IMR-90 (cell line): ENCODE results near the gene CCR9. TPM values are rescaled to one million over a fixed set of nuclear protein-coding genes. Genes with fewer than 3 reads are reported as not detected.

Experiments
- ATAC-seq: fragments of 200-7000 bp; cut with Tn5 transposase; 2 replicates; pipeline ENCODE4 v1.9.1; 2020; ENCODE audit warnings: low read depth, mild to moderate bottlenecking, moderate library complexity
- BruUV-seq: library from RNA; stranded (reverse); fragments of 400-500 nt; replicated peaks from 2 replicates; lab custom pipeline; 2021; lab: Mats Ljungman, UMichigan
- CTCF ChIA-PET: fragments of 300-600 bp; formaldehyde crosslinking; extraction: SDS; loops from one replicate; lab custom pipeline; 2021; ENCODE audit warnings: antibody characterized with exemption; lab: Yijun Ruan, JAX
- POLR2A ChIA-PET: fragments of 300-600 bp; sonication (Branson Sonifier 250); formaldehyde crosslinking; loops from one replicate; lab custom pipeline; 2022; ENCODE audit warnings: antibody characterized with exemption; ENCODE audit not compliant: unreplicated experiment; lab: Charles Lee
- DNase-seq: peaks from one replicate; pipeline ENCODE4 v3.0.0; 2013
- H2AFZ ChIP-seq: replicated peaks from 2 replicates; pipeline ENCODE3; 2013; ENCODE audit warnings: low read length, mild to moderate bottlenecking; ENCODE audit not compliant: poor library complexity
- H2AK5ac ChIP-seq: 2 replicates; pipeline ENCODE4 v1.6.1; 2013; ENCODE audit warnings: low read depth, low read length, inconsistent platforms
- H2AK9ac ChIP-seq: replicated peaks from 2 replicates; pipeline ENCODE3; 2013; ENCODE audit warnings: mild to moderate bottlenecking, low read depth, low read length, moderate library complexity; ENCODE audit not compliant: poor library complexity
- H2BK120ac ChIP-seq: 2 replicates; pipeline ENCODE4 v1.6.1; 2013; ENCODE audit warnings: low read depth, low read length, inconsistent platforms
- H2BK15ac ChIP-seq: 3 replicates; pipeline ENCODE4 v1.6.1; 2013; ENCODE audit warnings: low read depth, low read length, inconsistent platforms
- H2BK20ac ChIP-seq: 2 replicates; pipeline ENCODE4 v1.6.1; 2013; ENCODE audit warnings: low read depth, mild to moderate bottlenecking, inconsistent platforms, low read length, moderate library complexity
- H2BK5ac ChIP-seq: 2 replicates; pipeline ENCODE4 v1.6.1; 2013; ENCODE audit warnings: mild to moderate bottlenecking, low read depth, low read length, inconsistent platforms; ENCODE audit not compliant: poor library complexity, severe bottlenecking
- H3K14ac ChIP-seq: replicated peaks from 2 replicates; pipeline ENCODE4 v1.6.1; 2013; ENCODE audit warnings: low read depth, low read length, inconsistent platforms
- H3K18ac ChIP-seq: 2 replicates; pipeline ENCODE4 v1.6.1; 2013; ENCODE audit warnings: low read depth, low read length, control low read depth
- H3K23ac ChIP-seq: 2 replicates; pipeline ENCODE4 v1.6.1; 2013; ENCODE audit warnings: low read depth, low read length, inconsistent platforms
- H3K27ac ChIP-seq: 2 replicates; pipeline ENCODE4 v1.5.1; 2013; ENCODE audit warnings: mild to moderate bottlenecking, control low read depth, low read length; ENCODE audit not compliant: insufficient read depth
- H3K27me3 ChIP-seq: 2 replicates; pipeline ENCODE4 v1.6.1; 2013; ENCODE audit warnings: low read length; ENCODE audit not compliant: control insufficient read depth, insufficient read depth
- H3K36me3 ChIP-seq: 2 replicates; pipeline ENCODE4 v1.6.1; 2013; ENCODE audit warnings: low read length, mixed read lengths; ENCODE audit not compliant: control insufficient read depth, insufficient read depth
- H3K4ac ChIP-seq: 2 replicates; pipeline ENCODE4 v1.6.1; 2013; ENCODE audit warnings: low read depth, low read length, inconsistent platforms
- H3K4me1 ChIP-seq: 2 replicates; pipeline ENCODE4 v1.6.1; 2013; ENCODE audit warnings: low read length, mixed read lengths; ENCODE audit not compliant: control insufficient read depth, insufficient read depth
- H3K4me2 ChIP-seq: 2 replicates; pipeline ENCODE4 v1.6.1; 2013; ENCODE audit warnings: low read depth, mild to moderate bottlenecking, control low read depth, low read length, moderate library complexity
- H3K4me3 ChIP-seq: 2 replicates; pipeline ENCODE4 v1.5.1; 2013; ENCODE audit warnings: low read depth, mild to moderate bottlenecking, control low read depth, low read length, moderate library complexity; ENCODE audit not compliant: insufficient read depth
- H3K56ac ChIP-seq: 2 replicates; pipeline ENCODE4 v1.6.1; 2013; ENCODE audit warnings: low read length, inconsistent platforms; ENCODE audit not compliant: insufficient read depth; ENCODE audit errors: extremely low read depth
- H3K79me1 ChIP-seq, 2 experiments: 2 replicates each; pipeline ENCODE4 v1.6.1; 2013; ENCODE audit warnings: low read length in 2 of 2, inconsistent platforms in 1 of 2, low read depth in 1 of 2
- H3K9ac ChIP-seq: 2 replicates; pipeline ENCODE4 v1.6.1; 2013; ENCODE audit warnings: low read depth, low read length, control low read depth
- H3K9me1 ChIP-seq: 2 replicates; pipeline ENCODE4 v1.6.1; 2013; ENCODE audit warnings: low read length, inconsistent platforms; ENCODE audit not compliant: insufficient read depth
- H3K9me3 ChIP-seq: 2 replicates; pipeline ENCODE4 v1.6.1; 2013; ENCODE audit warnings: low read length; ENCODE audit not compliant: control insufficient read depth, insufficient read depth
- H4K20me1 ChIP-seq: 2 replicates; pipeline ENCODE4 v1.6.1; 2013; ENCODE audit warnings: low read length, inconsistent platforms; ENCODE audit not compliant: insufficient read depth
- H4K5ac ChIP-seq: 2 replicates; pipeline ENCODE4 v1.6.1; 2013; ENCODE audit warnings: mild to moderate bottlenecking, low read depth, low read length, control low read depth
- H4K8ac ChIP-seq, 2 experiments: 2 replicates each; pipeline ENCODE4 v1.6.1; 2013; ENCODE audit warnings: low read depth in 2 of 2, low read length in 2 of 2, control low read depth in 1 of 2, inconsistent platforms in 1 of 2
- H4K91ac ChIP-seq: 2 replicates; pipeline ENCODE4 v1.6.1; 2013; ENCODE audit warnings: low read depth, low read length, inconsistent platforms; ENCODE audit not compliant: insufficient read depth
- CEBPB ChIP-seq: IDR thresholded peaks from 2 replicates; pipeline ENCODE4 v1.6.1; 2012; ENCODE audit warnings: low read depth, low read length, improper control_type of control experiment
- CHD1 ChIP-seq: IDR thresholded peaks from 2 replicates; pipeline ENCODE4 v1.6.1; 2012; ENCODE audit warnings: low read depth, low read length, improper control_type of control experiment
- CTCF ChIP-seq: conservative IDR thresholded peaks from 2 replicates; pipeline ENCODE4 v1.5.1; 2012; ENCODE audit warnings: mild to moderate bottlenecking, low read depth, low read length, improper control_type of control experiment
- FOS ChIP-seq: fragments of 150-350 bp; IDR thresholded peaks from 2 replicates; pipeline ENCODE4 v1.6.1; 2016; ENCODE audit warnings: low read depth, low read length
- MAFK ChIP-seq: IDR thresholded peaks from 2 replicates; pipeline ENCODE4 v1.6.1; 2012; ENCODE audit warnings: low read depth, low read length, improper control_type of control experiment
- MAZ ChIP-seq: IDR thresholded peaks from 2 replicates; pipeline ENCODE4 v1.6.1; 2012; ENCODE audit warnings: low read depth, mild to moderate bottlenecking, low read length, improper control_type of control experiment, moderate library complexity, borderline replicate concordance
- POLR2A ChIP-seq: IDR thresholded peaks from 2 replicates; pipeline ENCODE4 v1.6.1; 2012; ENCODE audit warnings: mild to moderate bottlenecking, low read depth, low read length
- RAD21 ChIP-seq: IDR thresholded peaks from 2 replicates; pipeline ENCODE4 v1.6.1; 2012; ENCODE audit warnings: low read length, improper control_type of control experiment
- RCOR1 ChIP-seq: IDR thresholded peaks from 2 replicates; pipeline ENCODE4 v1.6.1; 2012; ENCODE audit warnings: mild to moderate bottlenecking, low read length, improper control_type of control experiment; ENCODE audit not compliant: insufficient replicate concordance
- RFX5 ChIP-seq: IDR thresholded peaks from 2 replicates; pipeline ENCODE4 v1.8.0; 2012; ENCODE audit warnings: low read depth, mild to moderate bottlenecking, low read length, moderate library complexity
- WGBS, 2 experiments: methylation state at CpG; one replicate each; pipeline versions ENCODE4 v1.1.5 to v1.1.7; 2013; ENCODE audit warnings: missing lambda C conversion rate in 2 of 2; ENCODE audit not compliant: insufficient read length in 1 of 2; ENCODE audit errors: extremely low coverage in 2 of 2; 5-methylcytosine and 5-hydroxymethylcytosine counted together
- dilution Hi-C: fragments of 300-500 bp; cut with HindIII; formaldehyde crosslinking; loops from one replicate; pipeline ENCODE4 v1.14.3; 2018; ENCODE audit warnings: low sequenced_read_pairs; ENCODE audit not compliant: unreplicated experiment
- in situ Hi-C: fragments of 300-500 bp; cut with MboI; formaldehyde crosslinking; loops from 3 replicates; pipeline ENCODE4 v1.14.3; 2019; ENCODE audit warnings: low sequenced_read_pairs, inconsistent platforms, mixed read lengths
- intact Hi-C: fragments of 100-400 bp; cut with micrococcal nuclease; formaldehyde crosslinking; loops from 2 replicates; pipeline ENCODE4 v1.10.0; 2022
- polyA plus RNA-seq, 3 experiments: library from polyadenylated mRNA; depleted of rRNA; stranded (reverse); fragments of >200 nt; gene quantifications; 2 replicates each; pipeline ENCODE4 v1.2.3, GENCODE V29; 2012; ENCODE audit warnings: low replicate concordance in 1 of 3
- total RNA-seq: library from RNA; depleted of rRNA; stranded (reverse); fragments of >200 nt; gene quantifications from 2 replicates; pipeline ENCODE4 v1.2.3, GENCODE V29; 2012

The CCR9 gene
- total and polyA plus RNA-seq, 2 of the 4 experiments (the other 2 are of a cell fraction), result not detected

GRCh38 chr3:45858809-45859543, 27.4 kb upstream of the CCR9 start:
- in situ Hi-C loops (no loop called here), dilution Hi-C loops (no loop called here), intact Hi-C loops (no loop called here)
- no peak overlapping the region for H3K4ac ChIP-seq
- no peak overlapping the region for H4K91ac ChIP-seq
- no peaks in the 10 kb centered on the region for H3K4me1 ChIP-seq
- no peaks in the 10 kb centered on the region for H4K20me1 ChIP-seq
- H2BK20ac ChIP-seq, result no peak overlapping the region
- POLR2A ChIA-PET, result no interaction called here
- no peak for ATAC-seq
- DNase-seq, result no peak
- WGBS, 2 experiments, result no CpG with 5 or more reads among the region's 7 CpGs
- no peak overlapping the region for H3K27ac ChIP-seq
- no peak overlapping the region for H3K4me3 ChIP-seq
- no peak overlapping the region for H3K18ac ChIP-seq
- H3K9me3 ChIP-seq, result peaks cover 5% of the 10 kb centered on the region
- no peaks in the 10 kb centered on the region for H3K79me1 ChIP-seq
- H3K23ac ChIP-seq, result no peak overlapping the region
- H4K8ac ChIP-seq, result no peak overlapping the region
- no peak overlapping the region for H3K56ac ChIP-seq
- no peak overlapping the region for H3K4me2 ChIP-seq
- no peak overlapping the region for H2BK15ac ChIP-seq
- TF ChIP-seq POLR2A, result no peak
- no peak for TF ChIP-seq RFX5
- TF ChIP-seq MAFK, result no peak
- TF ChIP-seq RCOR1, result no peak
- no peak for TF ChIP-seq CHD1
- TF ChIP-seq CEBPB, result no peak
- TF ChIP-seq MAZ, result no peak
- no peak for TF ChIP-seq FOS
- no peak for TF ChIP-seq CTCF
- no peak for TF ChIP-seq RAD21
- H3K9ac ChIP-seq, result no peak overlapping the region
- no TSS peak for BruUV-seq
- H2AK5ac ChIP-seq, result no peak overlapping the region
- H2AK9ac ChIP-seq, result no peak overlapping the region
- no peak overlapping the region for H2AFZ ChIP-seq
- H2BK120ac ChIP-seq, result no peak overlapping the region
- peaks cover 26% of the 10 kb centered on the region for H3K27me3 ChIP-seq
- no peaks in the 10 kb centered on the region for H3K9me1 ChIP-seq
- H4K5ac ChIP-seq, result no peak overlapping the region
- no peak overlapping the region for H2BK5ac ChIP-seq
- no peak overlapping the region for H3K14ac ChIP-seq
- no peaks in the 10 kb centered on the region for H3K36me3 ChIP-seq
- CTCF ChIA-PET, result interaction anchor here (0.6 kb wide), 1 partner anchor 24 kb away, joined by 3 read pairs; no protein-coding TSS in a partner anchor
